Osteoblast (primary cell): ENCODE results near the gene AP4S1. TPM values are rescaled to one million over a fixed set of nuclear protein-coding genes. Genes with fewer than 3 reads are reported as not detected.

Source experiments
- DNase-seq: peaks from one replicate; pipeline ENCODE4 v3.0.0; 2011; ENCODE audit warnings: low spot score, mixed read lengths; ENCODE audit not compliant: insufficient read length; ENCODE audit errors: missing footprints
- H2AFZ ChIP-seq: 2 replicates; pipeline ENCODE4 v1.6.0; 2011; ENCODE audit warnings: mild to moderate bottlenecking, low read length
- H3K27ac ChIP-seq: 2 replicates; pipeline ENCODE4 v1.5.1; 2011; ENCODE audit warnings: mild to moderate bottlenecking, low read depth, low read length, moderate library complexity
- H3K27me3 ChIP-seq: 2 replicates; pipeline ENCODE4 v1.6.0; 2012; ENCODE audit warnings: mild to moderate bottlenecking, control low read depth, inconsistent platforms, low read length, moderate library complexity; ENCODE audit not compliant: insufficient read depth
- H3K36me3 ChIP-seq: 2 replicates; pipeline ENCODE4 v1.5.1; 2011; ENCODE audit warnings: mild to moderate bottlenecking, low read length, control low read depth, moderate library complexity; ENCODE audit not compliant: insufficient read depth
- H3K4me1 ChIP-seq: 2 replicates; pipeline ENCODE4 v1.5.1; 2011; ENCODE audit warnings: mild to moderate bottlenecking, low read length, control low read depth, moderate library complexity; ENCODE audit not compliant: insufficient read depth
- H3K4me2 ChIP-seq: 2 replicates; pipeline ENCODE4 v1.6.0; 2011; ENCODE audit warnings: mild to moderate bottlenecking, low read length; ENCODE audit not compliant: insufficient read depth
- H3K4me3 ChIP-seq: fragments of 200-600 bp; sonication (generic); 3 replicates; pipeline ENCODE4 v1.5.1; 2012; ENCODE audit warnings: mild to moderate bottlenecking, low read length, inconsistent platforms; ENCODE audit not compliant: insufficient read depth
- H3K79me2 ChIP-seq: 2 replicates; pipeline ENCODE4 v1.6.0; 2012; ENCODE audit warnings: mild to moderate bottlenecking, low read length, control low read depth, inconsistent platforms; ENCODE audit not compliant: insufficient read depth
- H3K9me3 ChIP-seq: 2 replicates; pipeline ENCODE4 v1.5.1; 2011; ENCODE audit warnings: low read depth, low read length, control low read depth
- H4K20me1 ChIP-seq: 2 replicates; pipeline ENCODE4 v1.6.0; 2012; ENCODE audit warnings: mild to moderate bottlenecking, low read length, control low read depth; ENCODE audit not compliant: insufficient read depth
- small RNA-seq: library from RNA; depleted of rRNA; stranded (forward); fragments of <200 nt; gene quantifications from one replicate; pipeline ENCODE3, GENCODE V24; 2012
- total RNA-seq: library from RNA; depleted of rRNA; stranded (reverse); fragments of >200 nt; gene quantifications from 2 replicates; pipeline ENCODE4 v1.2.3, GENCODE V29; 2012
- TF ChIP-seq, protein P1 (sequence below): IDR thresholded peaks from 2 replicates; pipeline ENCODE4 v1.5.1; 2011; ENCODE audit warnings: mild to moderate bottlenecking, low read depth, low read length, moderate library complexity; ENCODE audit errors: extremely low read depth

The AP4S1 gene
- total RNA-seq, 1 donor: 5.4 TPM

DNA sequence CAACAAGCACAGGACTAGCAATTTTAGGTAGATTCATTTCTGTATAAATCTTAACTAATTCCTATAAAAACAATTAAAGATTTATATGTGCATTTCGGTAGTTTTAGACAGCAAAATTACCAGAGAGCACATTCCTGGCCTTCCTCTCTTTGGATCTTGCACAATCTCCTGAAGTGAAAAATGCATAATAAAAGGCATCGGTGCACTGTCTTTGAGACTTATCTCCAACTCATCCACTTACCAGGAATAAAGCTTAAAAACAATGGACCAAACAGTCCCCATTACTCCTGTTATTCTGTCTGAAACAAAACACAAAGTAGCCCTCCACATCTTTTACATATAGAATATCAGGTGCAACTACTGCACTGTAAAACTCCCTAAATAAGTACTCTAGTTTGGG is 112.9 kb downstream of the AP4S1 start:
- no peak for DNase-seq
- Histone ChIP-seq H2AFZ (no peak overlapping the region), H3K27ac (no peak overlapping the region), H4K20me1 (no peaks in the 10 kb centered on the region), H3K4me1 (no peaks in the 10 kb centered on the region), H3K9me3 (no peaks in the 10 kb centered on the region), H3K27me3 (no peaks in the 10 kb centered on the region), H3K79me2 (no peaks in the 10 kb centered on the region), H3K4me3 (no peak overlapping the region), H3K36me3 (peaks cover 43% of the 10 kb centered on the region), H3K4me2 (no peak overlapping the region)
- TF ChIP-seq, protein P1, sequence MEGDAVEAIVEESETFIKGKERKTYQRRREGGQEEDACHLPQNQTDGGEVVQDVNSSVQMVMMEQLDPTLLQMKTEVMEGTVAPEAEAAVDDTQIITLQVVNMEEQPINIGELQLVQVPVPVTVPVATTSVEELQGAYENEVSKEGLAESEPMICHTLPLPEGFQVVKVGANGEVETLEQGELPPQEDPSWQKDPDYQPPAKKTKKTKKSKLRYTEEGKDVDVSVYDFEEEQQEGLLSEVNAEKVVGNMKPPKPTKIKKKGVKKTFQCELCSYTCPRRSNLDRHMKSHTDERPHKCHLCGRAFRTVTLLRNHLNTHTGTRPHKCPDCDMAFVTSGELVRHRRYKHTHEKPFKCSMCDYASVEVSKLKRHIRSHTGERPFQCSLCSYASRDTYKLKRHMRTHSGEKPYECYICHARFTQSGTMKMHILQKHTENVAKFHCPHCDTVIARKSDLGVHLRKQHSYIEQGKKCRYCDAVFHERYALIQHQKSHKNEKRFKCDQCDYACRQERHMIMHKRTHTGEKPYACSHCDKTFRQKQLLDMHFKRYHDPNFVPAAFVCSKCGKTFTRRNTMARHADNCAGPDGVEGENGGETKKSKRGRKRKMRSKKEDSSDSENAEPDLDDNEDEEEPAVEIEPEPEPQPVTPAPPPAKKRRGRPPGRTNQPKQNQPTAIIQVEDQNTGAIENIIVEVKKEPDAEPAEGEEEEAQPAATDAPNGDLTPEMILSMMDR: no peak

DNA sequence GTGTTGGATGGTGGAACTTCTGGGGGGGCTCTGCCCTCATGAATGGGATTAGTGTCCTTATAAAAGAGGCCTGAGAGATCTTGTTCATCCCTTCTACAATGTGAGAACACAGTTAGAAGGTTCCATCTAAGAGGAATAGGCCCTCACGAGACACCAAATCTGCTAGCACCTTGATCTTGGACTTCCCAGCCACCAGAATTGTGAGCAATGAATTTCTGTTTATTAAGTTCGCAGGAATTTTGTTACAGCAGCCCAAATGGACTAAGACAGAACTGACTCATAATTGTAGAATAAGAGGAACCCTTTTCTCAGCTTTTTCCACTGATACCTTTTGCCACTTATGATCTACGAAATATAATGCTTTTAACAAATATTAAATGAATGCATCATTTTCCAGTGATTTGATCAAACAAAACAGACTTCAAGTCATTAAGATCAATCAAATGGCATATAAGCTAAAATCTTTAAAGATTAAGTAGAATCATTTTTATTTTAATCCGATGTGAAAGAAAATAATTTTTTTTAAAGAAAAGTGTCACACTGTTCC is 113.9 kb downstream of the AP4S1 start:
- Histone ChIP-seq H3K4me3 (no peak overlapping the region), H2AFZ (no peak overlapping the region), H3K79me2 (no peaks in the 10 kb centered on the region), H3K36me3 (peaks cover 44% of the 10 kb centered on the region), H3K4me1 (no peaks in the 10 kb centered on the region), H3K9me3 (no peaks in the 10 kb centered on the region), H3K27me3 (no peaks in the 10 kb centered on the region), H3K4me2 (no peak overlapping the region), H3K27ac (no peak overlapping the region), H4K20me1 (no peaks in the 10 kb centered on the region)
- no peak for DNase-seq
- TF ChIP-seq, protein P1: no peak

GRCh38 chr14:31142455-31143087 is 117.1 kb downstream of the AP4S1 start:
- no peak overlapping the region for H3K4me2 ChIP-seq
- TF ChIP-seq, protein P1: no peak
- H3K36me3 ChIP-seq: peaks cover 59% of the 10 kb centered on the region
- no peaks in the 10 kb centered on the region for H4K20me1 ChIP-seq
- peak; percentile 6 for DNase-seq
- no peak overlapping the region for H2AFZ ChIP-seq
- H3K27ac ChIP-seq: no peak overlapping the region
- no peaks in the 10 kb centered on the region for H3K4me1 ChIP-seq
- no peaks in the 10 kb centered on the region for H3K9me3 ChIP-seq
- no peaks in the 10 kb centered on the region for H3K79me2 ChIP-seq
- H3K4me3 ChIP-seq: no peak overlapping the region
- H3K27me3 ChIP-seq: no peaks in the 10 kb centered on the region

Small RNAs within 50 kb of the gene (small RNA-seq; reads per million reads assigned to genes)
- gene MIR624: 1.9 reads per million, percentile 62 among the genes with 10 or more reads in this experiment
- not detected for gene RNU6-541P

Other genes with a start within 250 kb of the AP4S1 start
- 0.29 and 1.1 TPM in 2 replicates for gene COCH, start 151.1 kb upstream of the AP4S1 start, total RNA-seq
- 45.1 and 55.7 TPM in 2 replicates for gene STRN3, start 730 bp downstream of the AP4S1 start, total RNA-seq
- gene HECTD1, start 182.1 kb downstream of the AP4S1 start, total RNA-seq: 240 and 246 TPM in 2 replicates